ENCODE results near the gene BBS2. TPM values are rescaled to one million over a fixed set of nuclear protein-coding genes. Genes with fewer than 3 reads are reported as not detected.
A peak's percentile ranks its signal among the peaks of the same experiment; 100 is the strongest.

The BBS2 gene
- total and polyA plus RNA-seq, 2 of the 13 experiments (the other 11 are each of a cell fraction or from before 2014, with no cell fraction given) = 59.7 to 68.3 TPM

- TF ChIP-seq ZNF121 (CRISPR knock-in tag; IDR thresholded peaks at IDR 0.05) = no peak
- peak; percentile 84 for TF ChIP-seq CEBPG (CRISPR knock-in tag; IDR thresholded peaks at IDR 0.05)
- TF ChIP-seq ZNF510 (CRISPR knock-in tag; IDR thresholded peaks at IDR 0.05; ENCODE audit: low read depth) = no peak
- no peak for TF ChIP-seq PHF8 (CRISPR knock-in tag; IDR thresholded peaks at IDR 0.05)
- TF ChIP-seq, protein P1, sequence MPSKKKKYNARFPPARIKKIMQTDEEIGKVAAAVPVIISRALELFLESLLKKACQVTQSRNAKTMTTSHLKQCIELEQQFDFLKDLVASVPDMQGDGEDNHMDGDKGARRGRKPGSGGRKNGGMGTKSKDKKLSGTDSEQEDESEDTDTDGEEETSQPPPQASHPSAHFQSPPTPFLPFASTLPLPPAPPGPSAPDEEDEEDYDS (CRISPR knock-in tag; IDR thresholded peaks at IDR 0.05) = no peak
- TF ChIP-seq NCOA5 (CRISPR knock-in tag; IDR thresholded peaks at IDR 0.05) = no peak
- TF ChIP-seq TBL1XR1 (IDR thresholded peaks at IDR 0.05; ENCODE audit: borderline replicate concordance, low read length, partially characterized antibody) = no peak
- TF ChIP-seq ZNF546 (CRISPR knock-in tag; conservative IDR thresholded peaks at IDR 0.05) = no peak
- TF ChIP-seq TERF1 (CRISPR knock-in tag; IDR thresholded peaks at IDR 0.05) = no peak
- TF ChIP-seq ZNF441 (CRISPR knock-in tag; IDR thresholded peaks at IDR 0.05; ENCODE audit: borderline replicate concordance) = no peak
- TF ChIP-seq EEA1 (CRISPR knock-in tag; IDR thresholded peaks at IDR 0.05; ENCODE audit: borderline replicate concordance) = no peak
- no peak for TF ChIP-seq HDAC1 (CRISPR knock-in tag; IDR thresholded peaks at IDR 0.05)
- TF ChIP-seq AFF4 (CRISPR knock-in tag; IDR thresholded peaks at IDR 0.05) = no peak
- TF ChIP-seq ZFP41 (CRISPR knock-in tag; IDR thresholded peaks at IDR 0.05; ENCODE audit: borderline replicate concordance) = no peak
- TF ChIP-seq CEBPB (IDR thresholded peaks at IDR 0.05; ENCODE audit: borderline replicate concordance, low read depth, low read length) = peak; percentile 91
- TF ChIP-seq TGIF2 (CRISPR knock-in tag; IDR thresholded peaks at IDR 0.05) = no peak
- no peak for TF ChIP-seq GTF2F1 (IDR thresholded peaks at IDR 0.05; ENCODE audit: low read length)
- TF ChIP-seq ATF2 (CRISPR knock-in tag; IDR thresholded peaks at IDR 0.05) = peak; percentile 40; the same call in 1 of the 2 replicates
- no peak for TF ChIP-seq FOXO1 (CRISPR knock-in tag; IDR thresholded peaks at IDR 0.05)
- TF ChIP-seq XRCC5 (optimal IDR thresholded peaks at IDR 0.05; ENCODE audit: low read length) = no peak
- no peak for TF ChIP-seq SETDB1 (CRISPR knock-in tag; IDR thresholded peaks at IDR 0.05; ENCODE audit: borderline replicate concordance)
- TF ChIP-seq ZNF781 (CRISPR knock-in tag; IDR thresholded peaks at IDR 0.05; ENCODE audit: borderline replicate concordance, not compliant biosample characterization) = no peak
- no peak for TF ChIP-seq RCOR2 (CRISPR knock-in tag; IDR thresholded peaks at IDR 0.05)
- no peak for TF ChIP-seq PHF5A (CRISPR knock-in tag; IDR thresholded peaks at IDR 0.05; ENCODE audit: low read depth, unreplicated experiment)
- TF ChIP-seq ATF7 (IDR thresholded peaks at IDR 0.05) = peak; percentile 48
- TF ChIP-seq ATF7 (CRISPR knock-in tag; IDR thresholded peaks at IDR 0.05) = no peak
These were observed 26.7 kb downstream of the BBS2 start (continued) for GRCh38 chr16:56493126-56493525.

Data from HepG2 (cell line).